HL-60/S4 treated with retinoic acid at 250 ng/mL for 4 days and 3 days (cell line): ENCODE results near the gene RHBDL1.

Source experiments
- in situ Hi-C: fragments of 300-500 bp; cut with MboI; formaldehyde crosslinking; loops from 2 replicates; pipeline ENCODE4 v1.7.0; 2022; ENCODE audit warnings: low sequenced_read_pairs

The RHBDL1 gene

GRCh38 chr16:672371-672770, 3.1 kb upstream of the RHBDL1 start:
- in situ Hi-C loops, result no loop called here

- in situ Hi-C loops, result no loop called here
Measured at GRCh38 chr16:672851-673250, 2.6 kb upstream of the RHBDL1 start.

GRCh38 chr16:673399-673991, 2.0 kb upstream of the RHBDL1 start:
- in situ Hi-C loops, result no loop called here

GRCh38 chr16:674214-674881, 1.1 kb upstream of the RHBDL1 start:
- in situ Hi-C loops, result no loop called here

DNA sequence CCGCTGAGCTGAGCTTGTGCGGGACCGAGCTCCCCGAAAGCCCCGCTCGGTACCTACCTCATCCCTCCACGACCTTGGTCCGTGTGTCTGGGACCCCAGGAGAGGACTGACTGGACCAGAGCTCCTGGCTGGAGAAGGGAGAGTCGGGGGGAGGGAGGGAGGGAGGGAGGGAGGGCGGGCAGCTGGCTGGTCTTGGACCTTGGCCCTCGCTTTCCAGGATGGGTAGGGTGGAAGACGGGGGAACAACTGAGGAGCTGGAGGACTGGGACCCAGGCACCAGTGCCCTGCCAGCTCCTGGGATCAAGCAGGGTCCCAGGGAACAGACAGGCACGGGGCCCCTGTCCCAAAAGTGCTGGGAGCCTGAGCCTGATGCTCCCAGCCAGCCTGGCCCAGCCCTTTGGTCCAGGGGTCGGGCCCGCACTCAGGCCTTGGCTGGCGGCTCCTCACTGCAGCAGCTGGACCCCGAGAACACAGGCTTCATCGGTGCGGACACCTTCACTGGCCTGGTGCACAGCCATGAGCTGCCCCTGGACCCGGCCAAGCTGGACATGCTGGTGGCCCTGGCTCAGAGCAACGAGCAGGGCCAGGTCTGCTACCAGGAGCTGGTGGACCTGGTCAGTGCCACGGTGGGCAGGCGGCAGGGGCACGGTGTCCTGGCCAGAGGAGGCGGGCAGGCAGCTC, 553 bp downstream of the RHBDL1 start:
- in situ Hi-C loops, result no loop called here

DNA sequence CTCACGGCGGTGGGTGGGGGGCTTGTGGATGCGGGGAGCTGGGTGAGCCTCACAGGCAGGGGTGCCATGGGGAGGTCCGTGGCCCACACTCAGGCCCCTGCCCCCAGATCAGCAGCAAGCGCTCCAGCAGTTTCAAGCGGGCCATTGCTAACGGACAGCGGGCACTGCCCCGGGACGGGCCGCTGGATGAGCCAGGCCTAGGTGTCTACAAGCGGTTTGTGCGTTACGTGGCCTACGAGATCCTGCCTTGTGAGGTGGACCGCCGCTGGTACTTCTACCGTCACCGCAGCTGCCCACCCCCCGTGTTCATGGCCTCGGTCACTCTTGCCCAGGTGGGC, 1.1 kb downstream of the RHBDL1 start:
- in situ Hi-C loops, result no loop called here

GRCh38 chr16:676913-677312, 1.4 kb downstream of the RHBDL1 start:
- in situ Hi-C loops, result no loop called here

DNA sequence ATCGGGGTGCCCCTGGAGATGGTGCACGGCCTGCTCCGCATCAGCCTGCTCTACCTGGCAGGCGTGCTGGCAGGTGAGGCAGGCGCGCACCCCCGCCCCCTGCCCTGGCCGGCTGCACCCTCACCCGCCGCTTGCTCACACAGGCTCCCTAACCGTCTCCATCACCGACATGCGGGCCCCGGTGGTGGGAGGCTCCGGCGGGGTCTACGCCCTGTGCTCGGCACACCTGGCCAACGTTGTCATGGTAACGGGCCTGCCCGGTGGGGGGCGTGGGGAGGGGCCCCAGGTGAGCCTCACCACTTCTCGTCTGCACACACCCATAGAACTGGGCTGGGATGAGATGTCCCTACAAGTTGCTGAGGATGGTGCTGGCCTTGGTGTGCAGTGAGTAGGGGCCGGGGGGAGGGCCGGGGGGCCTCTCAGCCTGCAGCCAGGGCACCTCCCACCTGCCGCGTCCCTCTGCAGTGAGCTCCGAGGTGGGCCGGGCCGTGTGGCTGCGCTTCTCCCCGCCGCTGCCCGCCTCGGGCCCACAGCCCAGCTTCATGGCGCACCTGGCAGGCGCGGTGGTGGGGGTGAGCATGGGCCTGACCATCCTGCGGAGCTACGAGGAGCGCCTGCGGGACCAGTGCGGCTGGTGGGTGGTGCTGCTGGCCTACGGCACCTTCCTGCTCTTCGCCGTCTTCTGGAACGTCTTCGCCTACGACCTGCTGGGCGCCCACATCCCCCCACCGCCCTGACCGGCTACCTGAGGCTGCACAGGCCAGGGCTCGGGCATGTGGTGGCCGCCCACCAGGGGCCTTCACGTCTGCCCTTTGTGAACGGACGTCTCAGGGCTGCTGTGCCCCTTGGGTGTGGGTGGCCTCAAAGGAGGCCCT, 2.1 kb downstream of the RHBDL1 start:
- in situ Hi-C loops, result no loop called here

- in situ Hi-C loops, result no loop called here
Measured at GRCh38 chr16:678209-678857, 2.9 kb downstream of the RHBDL1 start.

DNA sequence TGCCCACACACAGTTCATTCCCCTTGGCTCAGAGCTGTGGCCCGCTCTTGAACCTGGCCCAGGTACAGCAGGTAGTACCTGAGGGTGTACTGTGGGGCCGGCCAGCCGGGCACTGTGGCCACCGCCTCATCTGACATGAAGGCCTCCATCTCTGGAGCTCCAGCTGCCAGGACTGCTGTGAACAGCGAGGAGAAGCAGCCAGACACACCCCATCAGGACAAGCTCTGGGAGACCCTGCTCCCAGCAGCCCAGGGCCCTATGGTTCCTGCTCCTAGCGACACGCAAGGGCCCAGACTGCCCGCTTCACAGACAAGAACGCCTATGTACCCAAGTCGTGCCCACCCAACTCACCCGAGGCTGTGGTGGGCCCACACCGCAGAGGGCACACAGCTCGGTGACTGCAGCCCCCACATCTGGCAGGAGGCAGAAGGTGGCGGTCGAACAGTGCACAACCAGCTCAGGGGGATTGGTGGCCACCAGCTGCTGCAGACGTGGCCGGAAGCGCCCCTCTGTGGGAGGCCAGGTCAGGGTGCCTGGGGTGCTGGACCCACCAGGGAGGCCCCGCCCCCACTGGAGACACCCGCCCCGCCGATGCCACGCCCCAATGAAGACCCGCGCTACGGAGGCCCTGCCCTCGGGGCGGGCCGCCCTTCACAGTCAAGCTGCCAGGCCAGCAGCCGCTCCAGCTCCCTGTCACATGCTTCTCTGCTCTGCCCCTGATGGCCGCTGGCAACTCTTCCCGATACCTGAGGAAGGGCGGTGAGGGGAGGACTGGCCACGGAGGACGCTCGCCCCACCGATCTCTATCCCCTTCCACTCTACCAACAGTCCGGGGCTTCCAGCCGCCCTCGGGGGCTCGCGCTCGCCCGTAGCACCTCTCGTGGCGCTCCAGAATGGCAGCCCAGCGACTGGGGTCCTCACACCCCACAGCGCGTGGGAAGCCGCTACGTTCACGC, 3.7 kb downstream of the RHBDL1 start:
- in situ Hi-C loops, result no loop called here

- in situ Hi-C loops, result no loop called here
Measured at GRCh38 chr16:679814-680624, 4.5 kb downstream of the RHBDL1 start, which contains the start of gene STUB1. STUB1 (plus strand) TSS chr16:680410; CDS start chr16:680526, 116 bp downstream.

DNA sequence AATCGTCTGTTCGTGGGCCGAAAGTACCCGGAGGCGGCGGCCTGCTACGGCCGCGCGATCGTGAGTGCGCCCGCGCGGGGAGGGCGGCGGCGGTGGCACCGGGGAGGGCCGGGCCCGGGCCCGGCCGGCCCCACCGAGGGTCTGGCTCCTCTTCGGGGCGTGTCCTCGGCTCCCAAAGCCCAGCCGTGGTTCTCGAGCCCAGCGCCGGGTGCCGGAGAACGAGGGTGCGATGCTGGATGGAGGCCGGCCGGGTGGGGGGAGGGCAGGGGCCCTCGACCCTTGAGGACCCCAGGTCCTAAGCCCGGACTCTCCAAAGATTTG, 5.1 kb downstream of the RHBDL1 start:
- in situ Hi-C loops, result no loop called here

- in situ Hi-C loops, result no loop called here
Measured at GRCh38 chr16:680967-681745, 5.7 kb downstream of the RHBDL1 start.

- in situ Hi-C loops, result no loop called here
Measured at GRCh38 chr16:681746-682427, 6.4 kb downstream of the RHBDL1 start.

DNA sequence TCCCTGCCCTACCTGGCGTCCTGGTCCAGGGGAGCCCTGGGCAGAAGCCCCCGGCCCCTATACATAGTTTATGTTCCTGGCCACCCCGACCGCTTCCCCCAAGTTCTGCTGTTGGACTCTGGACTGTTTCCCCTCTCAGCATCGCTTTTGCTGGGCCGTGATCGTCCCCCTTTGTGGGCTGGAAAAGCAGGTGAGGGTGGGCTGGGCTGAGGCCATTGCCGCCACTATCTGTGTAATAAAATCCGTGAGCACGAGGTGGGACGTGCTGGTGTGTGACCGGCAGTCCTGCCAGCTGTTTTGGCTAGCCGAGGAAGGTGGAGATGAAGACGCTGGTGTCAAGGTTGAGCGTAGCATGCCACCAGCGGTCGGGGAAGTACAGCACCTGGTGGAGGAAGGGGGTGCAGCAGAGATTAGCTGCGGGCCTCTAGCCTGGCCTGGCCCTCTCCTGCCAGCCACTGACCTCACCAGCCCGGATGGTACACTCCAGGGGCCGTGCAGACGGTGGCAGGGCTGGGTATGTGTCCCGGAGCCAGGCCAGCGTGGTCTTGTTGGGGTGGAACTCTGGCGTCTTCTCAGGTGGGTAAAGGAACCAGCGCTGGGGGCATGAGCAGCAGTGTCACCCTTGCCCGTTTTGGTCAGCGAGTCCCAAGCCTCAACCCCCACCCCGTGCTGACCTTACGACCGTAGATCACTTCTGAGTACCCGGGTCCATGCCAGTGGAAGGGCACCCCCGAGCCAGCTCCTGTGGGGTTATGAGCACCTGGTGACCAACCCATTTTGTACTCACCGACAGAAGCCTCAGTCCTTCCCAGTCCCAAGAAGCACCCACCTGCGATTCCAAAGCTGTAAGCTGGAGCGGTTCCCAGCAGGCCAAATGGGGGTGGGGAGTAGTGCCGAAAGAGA, 7.3 kb downstream of the RHBDL1 start:
- in situ Hi-C loops, result no loop called here

GRCh38 chr16:683396-684070, 8.1 kb downstream of the RHBDL1 start:
- in situ Hi-C loops, result no loop called here
